Activated CD8-positive, alpha-beta memory T cell treated with anti-CD3 and anti-CD28 coated beads, Interleukin-2, amount 50 U/mL, for 4 hours (primary cell): ENCODE data around the gene BAIAP2.
"Not testable (repeated sequence)": the region's sequence is repeated elsewhere in the genome, so short reads cannot be mapped to it uniquely, and the experiment has no call there.

Experiments
- DNase-seq: peaks from one replicate; pipeline ENCODE4 v3.0.0-alpha.2; 2020

Gene BAIAP2

GRCh38 chr17:81148571-81148970 is 113.6 kb downstream of the BAIAP2 start:
- DNase-seq, result no peak

GRCh38 chr17:81148986-81149533 is 114.1 kb downstream of the BAIAP2 start:
- DNase-seq, result no peak

GRCh38 chr17:81150377-81151077 is 115.6 kb downstream of the BAIAP2 start:
- DNase-seq, result no peak

- no peak for DNase-seq
Measured at GRCh38 chr17:81151278-81151677, 116.3 kb downstream of the BAIAP2 start.

GRCh38 chr17:81152288-81152828 is 117.4 kb downstream of the BAIAP2 start:
- no peak for DNase-seq

- no peak for DNase-seq
Measured at GRCh38 chr17:81153340-81153803, 118.4 kb downstream of the BAIAP2 start.

GRCh38 chr17:81154016-81154415 is 119.1 kb downstream of the BAIAP2 start:
- not testable (repeated sequence) for DNase-seq

GRCh38 chr17:81154961-81155360 is 120.0 kb downstream of the BAIAP2 start:
- no peak for DNase-seq

- DNase-seq, result no peak
Measured at GRCh38 chr17:81156866-81157805, 122.2 kb downstream of the BAIAP2 start.

- no peak for DNase-seq
Measured at GRCh38 chr17:81157848-81158687, 123.1 kb downstream of the BAIAP2 start.

- DNase-seq, result no peak
Measured at GRCh38 chr17:81158688-81159590, 124.0 kb downstream of the BAIAP2 start.

- no peak for DNase-seq
Measured at GRCh38 chr17:81159611-81160265, 124.8 kb downstream of the BAIAP2 start.

- DNase-seq, result no peak
Measured at GRCh38 chr17:81160306-81160705, 125.4 kb downstream of the BAIAP2 start.

- no peak for DNase-seq
Measured at GRCh38 chr17:81160747-81161453, 125.9 kb downstream of the BAIAP2 start.

GRCh38 chr17:81161536-81161935 is 126.6 kb downstream of the BAIAP2 start:
- DNase-seq, result no peak

- DNase-seq, result no peak
Measured at GRCh38 chr17:81161972-81162371, 127.0 kb downstream of the BAIAP2 start.

- DNase-seq, result no peak
Measured at GRCh38 chr17:81162491-81162890, 127.5 kb downstream of the BAIAP2 start.

- DNase-seq, result no peak
Measured at GRCh38 chr17:81163051-81163695, 128.2 kb downstream of the BAIAP2 start.

- no peak for DNase-seq
Measured at GRCh38 chr17:81163703-81164370, 128.9 kb downstream of the BAIAP2 start.
